ENCODE data around the gene DLG2. TPM values are rescaled to one million over a fixed set of nuclear protein-coding genes. Genes with fewer than 3 reads are reported as not detected.

The DLG2 gene
- total RNA-seq, 3 donors from 2014 or later (not counting 1 experiment from before 2014, with no cell fraction given), result 1.7 to 2.9 (median 2.2) TPM

GRCh38 chr11:83609191-83609590, 2018.0 kb downstream of the DLG2 start:
- DNase-seq, result no peak
- intact Hi-C loops (cut with micrococcal nuclease), result no loop called here
- H3K27me3 Mint-ChIP-seq (ENCODE audit: low read depth in 2 of 2), result peaks cover 0 to 3% of the 10 kb centered on the region in 2 donors
- Histone ChIP-seq H3K36me3 (ENCODE audit: control insufficient read depth, insufficient read depth, low read length) (no peaks in the 10 kb centered on the region), H3K9me3 (ENCODE audit: control insufficient read depth, insufficient read depth, low read length) (no peaks in the 10 kb centered on the region), H3K27ac (ENCODE audit: low read length) (no peak overlapping the region), H3K27me3 (ENCODE audit: control insufficient read depth, insufficient read depth, low read length) (no peaks in the 10 kb centered on the region), H3K4me1 (ENCODE audit: control insufficient read depth, insufficient read depth, low read length) (no peaks in the 10 kb centered on the region), H3K4me3 (ENCODE audit: low read length) (no peak overlapping the region)
- peaks cover 5 to 8% of the 10 kb centered on the region in 2 donors for H3K9me3 Mint-ChIP-seq
- no peak overlapping the region for H3K27ac Mint-ChIP-seq
- H3K4me1 Mint-ChIP-seq, result no peaks in the 10 kb centered on the region
- no CpG with 5 or more reads among the region's 2 CpGs for WGBS (ENCODE audit: insufficient coverage)
- no peak overlapping the region for H3K4me3 Mint-ChIP-seq
- no peak for ATAC-seq
- H3K36me3 Mint-ChIP-seq, result no peaks in the 10 kb centered on the region
- no peak for TF ChIP-seq CTCF (IDR thresholded peaks at IDR 0.05)

DNA sequence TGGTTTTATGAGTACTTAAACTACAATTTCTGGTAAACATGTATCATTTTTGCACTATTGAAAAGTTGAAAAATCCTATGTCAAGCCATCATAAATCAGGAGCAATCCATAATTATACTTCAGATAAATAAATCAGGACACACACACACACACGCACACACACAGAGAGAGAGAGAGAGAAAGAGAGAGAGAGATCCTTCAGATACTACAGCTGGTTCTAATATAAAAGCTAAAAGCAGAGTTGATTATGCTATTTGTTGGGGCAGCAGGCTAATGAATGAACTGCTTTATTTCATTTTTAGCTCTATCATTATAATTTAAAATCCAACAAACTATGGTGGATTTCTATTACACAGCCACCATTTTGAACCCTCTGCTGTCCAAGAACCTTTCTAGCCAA, 2018.6 kb downstream of the DLG2 start:
- intact Hi-C loops (cut with micrococcal nuclease), result no loop called here
- no peak overlapping the region for H3K4me3 Mint-ChIP-seq
- H3K27ac Mint-ChIP-seq, result no peak overlapping the region
- no peaks in the 10 kb centered on the region for H3K4me1 Mint-ChIP-seq
- H3K27me3 ChIP-seq (ENCODE audit: control insufficient read depth, insufficient read depth, low read length), result no peaks in the 10 kb centered on the region
- TF ChIP-seq CTCF (IDR thresholded peaks at IDR 0.05), result no peak
- no peak overlapping the region for H3K4me3 ChIP-seq (ENCODE audit: low read length)
- H3K27me3 Mint-ChIP-seq (ENCODE audit: low read depth in 2 of 2), result peaks cover 0 to 3% of the 10 kb centered on the region in 2 donors
- ATAC-seq, result no peak
- H3K27ac ChIP-seq (ENCODE audit: low read length), result no peak overlapping the region
- H3K9me3 ChIP-seq (ENCODE audit: control insufficient read depth, insufficient read depth, low read length), result no peaks in the 10 kb centered on the region
- WGBS (ENCODE audit: insufficient coverage), result no CpG with 5 or more reads among the region's 1 CpG
- no peaks in the 10 kb centered on the region for H3K36me3 Mint-ChIP-seq
- no peaks in the 10 kb centered on the region for H3K36me3 ChIP-seq (ENCODE audit: control insufficient read depth, insufficient read depth, low read length)
- H3K4me1 ChIP-seq (ENCODE audit: control insufficient read depth, insufficient read depth, low read length), result no peaks in the 10 kb centered on the region
- H3K9me3 Mint-ChIP-seq, result peaks cover 5 to 8% of the 10 kb centered on the region in 2 donors
- no peak for DNase-seq

DNA sequence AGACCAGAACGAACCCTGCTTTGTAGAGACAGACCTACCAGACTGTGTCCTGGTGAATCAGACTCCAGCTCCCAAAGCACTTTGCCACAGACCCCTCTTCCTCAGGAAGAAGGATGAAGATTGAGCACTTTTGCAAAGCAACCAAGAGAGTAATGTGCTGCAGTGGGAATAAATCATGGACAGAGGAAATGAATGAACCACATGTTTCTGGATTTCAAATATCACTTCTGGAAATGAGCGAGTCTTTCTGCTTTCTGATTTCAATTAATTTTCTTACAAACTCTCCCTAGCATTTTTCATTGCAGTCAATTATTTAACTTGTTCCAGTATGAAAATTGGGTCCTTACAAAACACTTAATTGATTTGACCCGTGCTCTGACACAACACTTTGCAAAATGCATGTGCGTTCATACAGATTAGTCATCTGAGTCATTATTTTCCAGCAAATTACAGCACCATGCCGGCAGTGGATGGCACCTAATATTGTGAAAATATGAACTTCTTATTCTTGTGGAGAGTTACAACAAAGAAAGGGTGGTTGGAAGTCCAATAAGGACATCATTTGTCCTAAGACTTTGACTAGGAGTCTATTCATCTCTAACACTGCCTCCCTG, 2025.1 kb downstream of the DLG2 start:
- no peaks in the 10 kb centered on the region for H3K36me3 ChIP-seq (ENCODE audit: control insufficient read depth, insufficient read depth, low read length)
- intact Hi-C loops (cut with micrococcal nuclease), result no loop called here

More for the DNA sequence above, 2025.1 kb downstream of the DLG2 start:
- no peaks in the 10 kb centered on the region for H3K36me3 Mint-ChIP-seq
- Histone ChIP-seq H3K4me3 (ENCODE audit: low read length) (no peak overlapping the region), H3K4me1 (ENCODE audit: control insufficient read depth, insufficient read depth, low read length) (no peaks in the 10 kb centered on the region), H3K27me3 (ENCODE audit: control insufficient read depth, insufficient read depth, low read length) (no peaks in the 10 kb centered on the region), H3K9me3 (ENCODE audit: control insufficient read depth, insufficient read depth, low read length) (no peaks in the 10 kb centered on the region), H3K27ac (ENCODE audit: low read length) (no peak overlapping the region)
- DNase-seq, result no peak
- no peak for TF ChIP-seq CTCF (IDR thresholded peaks at IDR 0.05)
- H3K27me3 Mint-ChIP-seq (ENCODE audit: low read depth in 2 of 2), result no peaks in the 10 kb centered on the region
- no peaks in the 10 kb centered on the region for H3K4me1 Mint-ChIP-seq
- no peaks in the 10 kb centered on the region for H3K9me3 Mint-ChIP-seq
- H3K27ac Mint-ChIP-seq, result no peak overlapping the region
- H3K4me3 Mint-ChIP-seq, result no peak overlapping the region
- ATAC-seq, result no peak
- WGBS (ENCODE audit: insufficient coverage), result 82% methylated on average over 5 of the region's 5 CpGs
